Panc1 (cell line): ENCODE results near the gene SLC7A9.

ENCODE experiments used
- CTCF ChIP-seq: fragments of 450-650 bp; IDR thresholded peaks from 2 replicates; pipeline ENCODE4 v1.5.1; 2017; ENCODE audit warnings: mild to moderate bottlenecking
- POLR2AphosphoS5 ChIP-seq: IDR thresholded peaks from 2 replicates; pipeline ENCODE4 v1.6.1; 2012; ENCODE audit warnings: mild to moderate bottlenecking, low read depth, low read length, moderate library complexity
- REST ChIP-seq, 2 experiments: IDR thresholded peaks; 2 replicates each; pipeline ENCODE4 v1.6.1; 2011 to 2012; ENCODE audit warnings: low read depth in 2 of 2, control low read depth in 1 of 2, low read length in 1 of 2, mild to moderate bottlenecking in 1 of 2, moderate library complexity in 1 of 2; ENCODE audit not compliant: insufficient read depth in 1 of 2

- TF ChIP-seq CTCF, result no peak
- TF ChIP-seq REST (IDR thresholded peaks at IDR 0.05; ENCODE audit: insufficient read depth in 1 of 2, low read depth in 2 of 2, low read length in 1 of 2), result no peak
- TF ChIP-seq POLR2AphosphoS5, result no peak
These were observed 32.1 kb upstream of the SLC7A9 start for GRCh38 chr19:32901504-32902161.
